ENCODE data around the gene CAMTA1. TPM values are rescaled to one million over a fixed set of nuclear protein-coding genes. Genes with fewer than 3 reads are reported as not detected.
"Not testable (repeated sequence)": the region's sequence is repeated elsewhere in the genome, so short reads cannot be mapped to it uniquely, and the experiment has no call there.

The CAMTA1 gene, protein sequence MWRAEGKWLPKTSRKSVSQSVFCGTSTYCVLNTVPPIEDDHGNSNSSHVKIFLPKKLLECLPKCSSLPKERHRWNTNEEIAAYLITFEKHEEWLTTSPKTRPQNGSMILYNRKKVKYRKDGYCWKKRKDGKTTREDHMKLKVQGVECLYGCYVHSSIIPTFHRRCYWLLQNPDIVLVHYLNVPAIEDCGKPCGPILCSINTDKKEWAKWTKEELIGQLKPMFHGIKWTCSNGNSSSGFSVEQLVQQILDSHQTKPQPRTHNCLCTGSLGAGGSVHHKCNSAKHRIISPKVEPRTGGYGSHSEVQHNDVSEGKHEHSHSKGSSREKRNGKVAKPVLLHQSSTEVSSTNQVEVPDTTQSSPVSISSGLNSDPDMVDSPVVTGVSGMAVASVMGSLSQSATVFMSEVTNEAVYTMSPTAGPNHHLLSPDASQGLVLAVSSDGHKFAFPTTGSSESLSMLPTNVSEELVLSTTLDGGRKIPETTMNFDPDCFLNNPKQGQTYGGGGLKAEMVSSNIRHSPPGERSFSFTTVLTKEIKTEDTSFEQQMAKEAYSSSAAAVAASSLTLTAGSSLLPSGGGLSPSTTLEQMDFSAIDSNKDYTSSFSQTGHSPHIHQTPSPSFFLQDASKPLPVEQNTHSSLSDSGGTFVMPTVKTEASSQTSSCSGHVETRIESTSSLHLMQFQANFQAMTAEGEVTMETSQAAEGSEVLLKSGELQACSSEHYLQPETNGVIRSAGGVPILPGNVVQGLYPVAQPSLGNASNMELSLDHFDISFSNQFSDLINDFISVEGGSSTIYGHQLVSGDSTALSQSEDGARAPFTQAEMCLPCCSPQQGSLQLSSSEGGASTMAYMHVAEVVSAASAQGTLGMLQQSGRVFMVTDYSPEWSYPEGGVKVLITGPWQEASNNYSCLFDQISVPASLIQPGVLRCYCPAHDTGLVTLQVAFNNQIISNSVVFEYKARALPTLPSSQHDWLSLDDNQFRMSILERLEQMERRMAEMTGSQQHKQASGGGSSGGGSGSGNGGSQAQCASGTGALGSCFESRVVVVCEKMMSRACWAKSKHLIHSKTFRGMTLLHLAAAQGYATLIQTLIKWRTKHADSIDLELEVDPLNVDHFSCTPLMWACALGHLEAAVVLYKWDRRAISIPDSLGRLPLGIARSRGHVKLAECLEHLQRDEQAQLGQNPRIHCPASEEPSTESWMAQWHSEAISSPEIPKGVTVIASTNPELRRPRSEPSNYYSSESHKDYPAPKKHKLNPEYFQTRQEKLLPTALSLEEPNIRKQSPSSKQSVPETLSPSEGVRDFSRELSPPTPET (N-terminal part only)
- 47.4 and 56.1 TPM in 2 replicates for total RNA-seq

DNA sequence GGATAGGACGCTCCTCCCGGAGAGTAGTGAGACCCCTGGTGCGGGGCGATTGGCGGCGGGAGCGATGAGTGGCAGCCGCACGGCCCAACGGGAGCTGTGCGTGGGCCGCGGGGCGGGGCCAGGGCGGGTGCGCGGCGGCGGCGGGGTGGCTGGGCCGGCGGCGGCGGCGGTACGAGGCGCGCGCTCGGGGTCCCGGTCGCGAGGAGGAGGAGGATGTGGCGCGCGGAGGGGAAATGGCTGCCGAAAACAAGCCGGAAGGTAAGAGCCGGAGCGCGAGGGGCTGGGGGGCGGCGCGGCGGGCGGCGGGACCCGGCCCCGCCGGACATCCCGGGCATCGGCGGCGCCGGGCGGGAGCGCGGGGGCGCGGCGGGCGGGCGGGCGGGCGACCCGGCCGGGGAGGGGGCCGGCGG, at the start of gene CAMTA1:
CAMTA1 (plus strand) TSS at position 137 of the 410 bp plus-strand sequence; CDS start at position 214, 77 bp downstream.
- no peak for DNase-seq (ENCODE audit: low read depth)
- peak within 1 kb of the TSS; percentile 77 for H3K4me3 ChIP-seq (ENCODE audit: low read depth, low read length)
- TF ChIP-seq, protein P1, sequence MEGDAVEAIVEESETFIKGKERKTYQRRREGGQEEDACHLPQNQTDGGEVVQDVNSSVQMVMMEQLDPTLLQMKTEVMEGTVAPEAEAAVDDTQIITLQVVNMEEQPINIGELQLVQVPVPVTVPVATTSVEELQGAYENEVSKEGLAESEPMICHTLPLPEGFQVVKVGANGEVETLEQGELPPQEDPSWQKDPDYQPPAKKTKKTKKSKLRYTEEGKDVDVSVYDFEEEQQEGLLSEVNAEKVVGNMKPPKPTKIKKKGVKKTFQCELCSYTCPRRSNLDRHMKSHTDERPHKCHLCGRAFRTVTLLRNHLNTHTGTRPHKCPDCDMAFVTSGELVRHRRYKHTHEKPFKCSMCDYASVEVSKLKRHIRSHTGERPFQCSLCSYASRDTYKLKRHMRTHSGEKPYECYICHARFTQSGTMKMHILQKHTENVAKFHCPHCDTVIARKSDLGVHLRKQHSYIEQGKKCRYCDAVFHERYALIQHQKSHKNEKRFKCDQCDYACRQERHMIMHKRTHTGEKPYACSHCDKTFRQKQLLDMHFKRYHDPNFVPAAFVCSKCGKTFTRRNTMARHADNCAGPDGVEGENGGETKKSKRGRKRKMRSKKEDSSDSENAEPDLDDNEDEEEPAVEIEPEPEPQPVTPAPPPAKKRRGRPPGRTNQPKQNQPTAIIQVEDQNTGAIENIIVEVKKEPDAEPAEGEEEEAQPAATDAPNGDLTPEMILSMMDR (IDR thresholded peaks at IDR 0.05; ENCODE audit: insufficient read depth, low read depth, low read length), result no peak

DNA sequence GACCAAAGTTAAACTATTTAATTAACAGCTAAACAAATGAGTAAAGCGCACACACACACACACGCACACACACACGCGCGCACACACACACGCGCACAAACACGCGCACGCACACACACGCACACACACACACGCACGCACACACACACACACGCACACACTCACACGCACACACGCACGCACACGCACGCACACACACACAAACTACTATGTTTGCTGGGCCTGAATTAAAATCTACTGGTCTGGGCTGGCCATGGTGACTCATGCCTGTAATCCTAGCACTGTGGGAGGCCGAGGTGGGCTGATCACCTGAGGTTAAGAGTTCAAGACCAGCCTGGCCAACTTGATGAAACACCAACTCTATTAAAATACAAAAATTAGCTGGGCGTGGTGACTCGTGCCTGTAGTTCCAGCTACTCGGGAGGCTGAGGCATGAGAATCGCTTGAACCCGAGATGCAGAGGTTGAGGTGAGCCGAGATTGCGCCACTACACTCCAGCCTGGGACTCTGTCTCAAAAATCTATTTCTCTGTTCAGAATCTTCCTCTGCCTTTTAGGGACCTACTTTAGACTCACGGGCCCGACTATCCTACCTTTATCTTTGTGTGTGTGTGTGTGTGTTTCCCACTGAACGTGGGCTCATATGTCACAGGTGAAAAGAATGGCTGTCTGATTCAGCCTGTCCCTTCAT, 46.1 kb upstream of the CAMTA1 start:
- TF ChIP-seq, protein P1 (IDR thresholded peaks at IDR 0.05; ENCODE audit: insufficient read depth, low read depth, low read length), result no peak
- H3K4me3 ChIP-seq (ENCODE audit: low read depth, low read length), result no peak overlapping the region
- no peak for DNase-seq (ENCODE audit: low read depth)

DNA sequence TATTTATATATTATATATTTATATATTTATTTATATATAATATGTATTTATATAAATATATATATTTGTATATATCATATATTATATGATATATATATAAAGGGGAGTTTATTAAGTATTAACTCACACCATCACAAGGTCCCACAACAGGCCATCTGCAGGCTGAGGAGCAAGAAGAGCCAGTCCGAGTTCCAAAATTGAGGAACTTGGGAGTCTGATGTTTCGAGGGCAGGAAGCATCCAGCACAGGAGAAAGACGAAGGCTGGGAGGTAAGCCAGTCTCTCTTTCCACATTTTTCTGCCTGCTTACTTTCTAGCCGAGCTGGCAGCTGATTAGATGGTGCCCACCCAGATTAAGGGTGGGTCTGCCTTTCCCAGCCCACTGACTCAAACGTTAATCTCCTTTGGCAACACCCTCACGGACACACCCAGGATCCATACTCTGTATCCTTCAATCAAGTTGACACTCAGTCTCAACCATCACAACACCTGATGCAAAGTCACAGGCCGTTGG, 42.5 kb upstream of the CAMTA1 start:
- DNase-seq (ENCODE audit: low read depth); H3K4me3 ChIP-seq (ENCODE audit: low read depth, low read length): not testable (repeated sequence)

DNA sequence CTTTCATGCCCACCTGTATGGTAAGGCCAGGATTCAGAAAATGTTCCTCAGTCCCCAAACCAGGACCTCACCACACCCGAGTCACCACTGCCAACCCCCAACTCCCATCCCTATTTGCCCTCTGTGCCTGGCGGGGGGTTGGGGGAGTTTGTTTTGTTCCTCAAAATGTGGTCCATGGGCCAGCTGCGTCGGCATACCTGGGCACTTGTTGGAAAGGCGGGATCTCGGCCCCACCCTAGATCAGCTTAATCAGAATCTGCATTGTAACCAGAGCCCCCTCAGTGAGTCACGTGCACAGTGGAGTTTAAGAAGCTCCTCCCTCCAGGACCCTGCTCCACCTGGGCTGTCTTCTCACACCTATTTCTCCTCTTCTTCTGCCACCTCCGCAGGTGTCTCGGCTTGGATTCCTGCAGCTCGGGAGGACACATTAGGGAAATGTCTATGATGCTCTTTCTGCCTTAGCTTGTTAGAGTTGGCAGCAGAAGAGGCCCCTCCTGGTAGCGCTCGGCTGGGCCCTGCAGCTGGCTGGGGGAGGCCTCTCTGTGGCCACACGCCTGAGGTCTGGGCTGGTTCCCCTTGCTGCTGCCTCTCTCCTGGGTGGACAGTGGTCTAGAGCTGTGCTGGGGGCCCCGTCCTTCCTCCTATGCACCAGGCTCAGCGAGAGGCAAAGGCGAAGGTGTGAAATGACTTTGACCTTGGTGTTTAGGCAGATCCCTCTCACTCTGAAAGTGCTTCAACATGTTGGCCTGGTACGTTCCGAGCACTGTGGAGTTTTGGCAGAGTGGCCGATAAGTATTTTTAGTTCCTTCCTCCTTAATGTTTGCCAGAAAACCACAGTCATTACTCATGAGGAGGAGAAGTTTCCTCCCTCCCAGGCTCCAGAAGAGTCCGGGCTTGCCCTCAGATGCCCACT, 41.8 kb upstream of the CAMTA1 start:
- no peak overlapping the region for H3K4me3 ChIP-seq (ENCODE audit: low read depth, low read length)
- TF ChIP-seq, protein P1 (IDR thresholded peaks at IDR 0.05; ENCODE audit: insufficient read depth, low read depth, low read length), result no peak
- DNase-seq (ENCODE audit: low read depth), result peak; percentile 51

DNA sequence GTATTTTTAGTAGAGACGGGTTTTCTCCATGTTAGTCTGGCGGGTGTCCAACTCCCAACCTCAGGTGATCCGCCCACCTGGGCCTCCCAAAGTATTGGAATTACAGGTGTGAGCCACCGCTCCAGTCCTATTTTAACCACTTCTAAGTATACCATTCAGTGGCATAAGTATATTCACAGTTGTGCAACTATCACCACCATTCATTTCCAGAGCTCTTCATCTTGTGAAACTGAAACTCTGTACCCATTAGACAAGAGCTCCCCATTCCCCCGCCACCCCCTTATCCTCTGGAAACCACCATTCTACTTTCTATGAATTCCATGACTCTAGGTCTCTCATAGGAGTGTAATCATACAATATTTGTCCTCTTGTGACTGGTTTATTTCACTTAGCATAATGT, 40.2 kb upstream of the CAMTA1 start:
- DNase-seq (ENCODE audit: low read depth), result no peak
- TF ChIP-seq, protein P1 (IDR thresholded peaks at IDR 0.05; ENCODE audit: insufficient read depth, low read depth, low read length), result no peak
- no peak overlapping the region for H3K4me3 ChIP-seq (ENCODE audit: low read depth, low read length)

DNA sequence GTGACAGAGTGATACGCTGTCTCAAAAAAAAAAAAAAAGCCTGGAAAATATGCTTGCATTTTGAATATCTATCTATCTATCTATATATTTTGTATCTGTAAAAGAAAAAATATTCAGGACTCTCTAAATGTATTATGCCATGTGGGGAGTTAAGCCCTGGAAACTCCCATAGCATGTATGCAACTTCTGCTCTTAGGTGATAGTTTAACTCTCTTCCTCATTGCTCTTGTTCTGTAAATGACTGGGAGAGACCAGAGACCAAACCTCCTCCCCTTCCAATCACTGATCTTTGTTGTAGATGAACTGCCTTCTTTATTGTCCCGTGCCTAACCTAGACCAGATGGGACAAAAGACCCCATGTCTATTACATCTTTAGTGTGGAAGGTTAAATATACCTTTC, 37.6 kb upstream of the CAMTA1 start:
- no peak overlapping the region for H3K4me3 ChIP-seq (ENCODE audit: low read depth, low read length)
- DNase-seq (ENCODE audit: low read depth), result no peak
- TF ChIP-seq, protein P1 (IDR thresholded peaks at IDR 0.05; ENCODE audit: insufficient read depth, low read depth, low read length), result no peak

All from fibroblast of villous mesenchyme (primary cell).